ENCODE measurements around the gene WDFY2.

The WDFY2 gene

GRCh38 chr13:51724721-51725120, 140.5 kb downstream of the WDFY2 start:
- no peaks in the 10 kb centered on the region for H3K27me3 Mint-ChIP-seq (ENCODE audit: low read depth)
- no peaks in the 10 kb centered on the region for H3K4me1 Mint-ChIP-seq (ENCODE audit: low read depth)
- H3K4me3 Mint-ChIP-seq: no peak overlapping the region
- H3K9me3 Mint-ChIP-seq: no peaks in the 10 kb centered on the region
- peaks cover 5% of the 10 kb centered on the region for H3K36me3 Mint-ChIP-seq (ENCODE audit: low read depth)
- no peak overlapping the region for H3K27ac Mint-ChIP-seq

GRCh38 chr13:51726446-51727193, 142.4 kb downstream of the WDFY2 start:
- peaks cover 4% of the 10 kb centered on the region for H3K4me1 Mint-ChIP-seq (ENCODE audit: low read depth)
- H3K27me3 Mint-ChIP-seq (ENCODE audit: low read depth): no peaks in the 10 kb centered on the region
- no peaks in the 10 kb centered on the region for H3K9me3 Mint-ChIP-seq
- no peak overlapping the region for H3K27ac Mint-ChIP-seq
- peaks cover 3% of the 10 kb centered on the region for H3K36me3 Mint-ChIP-seq (ENCODE audit: low read depth)
- H3K4me3 Mint-ChIP-seq: no peak overlapping the region

- Mint-ChIP-seq H3K36me3 (ENCODE audit: low read depth) (peaks cover 3% of the 10 kb centered on the region), H3K27me3 (ENCODE audit: low read depth) (no peaks in the 10 kb centered on the region), H3K9me3 (no peaks in the 10 kb centered on the region), H3K4me3 (no peak overlapping the region), H3K4me1 (ENCODE audit: low read depth) (peaks cover 5% of the 10 kb centered on the region), H3K27ac (no peak overlapping the region)
Measured at GRCh38 chr13:51727634-51728274, 143.5 kb downstream of the WDFY2 start.

GRCh38 chr13:51728275-51728673, 144.0 kb downstream of the WDFY2 start:
- Mint-ChIP-seq H3K36me3 (ENCODE audit: low read depth) (peaks cover 3% of the 10 kb centered on the region), H3K27me3 (ENCODE audit: low read depth) (no peaks in the 10 kb centered on the region), H3K4me3 (no peak overlapping the region), H3K27ac (peak overlapping the region; percentile 13), H3K9me3 (no peaks in the 10 kb centered on the region), H3K4me1 (ENCODE audit: low read depth) (peaks cover 5% of the 10 kb centered on the region)

- Mint-ChIP-seq H3K27ac (no peak overlapping the region), H3K4me1 (ENCODE audit: low read depth) (peaks cover 5% of the 10 kb centered on the region), H3K36me3 (ENCODE audit: low read depth) (peaks cover 3% of the 10 kb centered on the region), H3K27me3 (ENCODE audit: low read depth) (no peaks in the 10 kb centered on the region), H3K9me3 (no peaks in the 10 kb centered on the region), H3K4me3 (no peak overlapping the region)
Measured at GRCh38 chr13:51728972-51729371, 144.7 kb downstream of the WDFY2 start.

GRCh38 chr13:51729866-51730553, 145.7 kb downstream of the WDFY2 start:
- Mint-ChIP-seq H3K4me1 (ENCODE audit: low read depth) (peaks cover 5% of the 10 kb centered on the region), H3K27ac (no peak overlapping the region), H3K4me3 (no peak overlapping the region), H3K9me3 (no peaks in the 10 kb centered on the region), H3K27me3 (ENCODE audit: low read depth) (no peaks in the 10 kb centered on the region), H3K36me3 (ENCODE audit: low read depth) (peaks cover 3% of the 10 kb centered on the region)

GRCh38 chr13:51730927-51731326, 146.7 kb downstream of the WDFY2 start:
- peaks cover 5% of the 10 kb centered on the region for H3K4me1 Mint-ChIP-seq (ENCODE audit: low read depth)
- peaks cover 5% of the 10 kb centered on the region for H3K36me3 Mint-ChIP-seq (ENCODE audit: low read depth)
- H3K4me3 Mint-ChIP-seq: no peak overlapping the region
- H3K27me3 Mint-ChIP-seq (ENCODE audit: low read depth): no peaks in the 10 kb centered on the region
- no peak overlapping the region for H3K27ac Mint-ChIP-seq
- H3K9me3 Mint-ChIP-seq: no peaks in the 10 kb centered on the region

GRCh38 chr13:51731759-51732158, 147.5 kb downstream of the WDFY2 start:
- Mint-ChIP-seq H3K36me3 (ENCODE audit: low read depth) (peaks cover 4% of the 10 kb centered on the region), H3K27ac (no peak overlapping the region), H3K4me3 (no peak overlapping the region), H3K4me1 (ENCODE audit: low read depth) (peaks cover 5% of the 10 kb centered on the region), H3K27me3 (ENCODE audit: low read depth) (no peaks in the 10 kb centered on the region), H3K9me3 (no peaks in the 10 kb centered on the region)

GRCh38 chr13:51733374-51734298, 149.4 kb downstream of the WDFY2 start:
- Mint-ChIP-seq H3K4me3 (no peak overlapping the region), H3K4me1 (ENCODE audit: low read depth) (peaks cover 9% of the 10 kb centered on the region), H3K9me3 (no peaks in the 10 kb centered on the region), H3K27me3 (ENCODE audit: low read depth) (no peaks in the 10 kb centered on the region), H3K27ac (no peak overlapping the region), H3K36me3 (ENCODE audit: low read depth) (peaks cover 6% of the 10 kb centered on the region)

GRCh38 chr13:51734786-51735185, 150.5 kb downstream of the WDFY2 start:
- Mint-ChIP-seq H3K27me3 (ENCODE audit: low read depth) (no peaks in the 10 kb centered on the region), H3K4me3 (no peak overlapping the region), H3K9me3 (no peaks in the 10 kb centered on the region), H3K36me3 (ENCODE audit: low read depth) (peaks cover 9% of the 10 kb centered on the region), H3K4me1 (ENCODE audit: low read depth) (peaks cover 12% of the 10 kb centered on the region), H3K27ac (no peak overlapping the region)

GRCh38 chr13:51737609-51738008, 153.3 kb downstream of the WDFY2 start:
- no peak overlapping the region for H3K4me3 Mint-ChIP-seq

GRCh38 chr13:51738226-51738905, 154.1 kb downstream of the WDFY2 start:
- Mint-ChIP-seq H3K27me3 (ENCODE audit: low read depth) (no peaks in the 10 kb centered on the region), H3K4me3 (no peak overlapping the region), H3K27ac (no peak overlapping the region), H3K36me3 (ENCODE audit: low read depth) (peaks cover 17% of the 10 kb centered on the region), H3K9me3 (no peaks in the 10 kb centered on the region), H3K4me1 (ENCODE audit: low read depth) (peaks cover 8% of the 10 kb centered on the region)

More at GRCh38 chr13:51737609-51738008, 153.3 kb downstream of the WDFY2 start:
- no peaks in the 10 kb centered on the region for H3K27me3 Mint-ChIP-seq (ENCODE audit: low read depth)
- peak overlapping the region; percentile 51 for H3K27ac Mint-ChIP-seq
- H3K9me3 Mint-ChIP-seq: no peaks in the 10 kb centered on the region
- H3K36me3 Mint-ChIP-seq (ENCODE audit: low read depth): peaks cover 17% of the 10 kb centered on the region
- H3K4me1 Mint-ChIP-seq (ENCODE audit: low read depth): peaks cover 8% of the 10 kb centered on the region

GRCh38 chr13:51739027-51739764, 154.9 kb downstream of the WDFY2 start:
- Mint-ChIP-seq H3K4me1 (ENCODE audit: low read depth) (peaks cover 8% of the 10 kb centered on the region), H3K27me3 (ENCODE audit: low read depth) (no peaks in the 10 kb centered on the region), H3K27ac (no peak overlapping the region), H3K36me3 (ENCODE audit: low read depth) (peaks cover 20% of the 10 kb centered on the region), H3K9me3 (no peaks in the 10 kb centered on the region), H3K4me3 (no peak overlapping the region)
